ENCODE measurements around the gene KLHL9. TPM values are rescaled to one million over a fixed set of nuclear protein-coding genes. Genes with fewer than 3 reads are reported as not detected.
"Not testable (repeated sequence)": the region's sequence is repeated elsewhere in the genome, so short reads cannot be mapped to it uniquely, and the experiment has no call there.

The KLHL9 gene
- 15.4 and 16.6 TPM in 2 replicates for total RNA-seq

- intact Hi-C loops (cut with micrococcal nuclease) = loop anchor here (1.0 to 5.0 kb wide), 9 partner anchors 9 to 1293 kb away; partner anchors contain the start of genes HACD4 and MTAP
Measured at GRCh38 chr9:21334701-21335632, at the start of gene KLHL9. TSS of gene KLHL9 (minus strand) at chr9:21335404. CDS start at chr9:21334859, 545 bp downstream.

- intact Hi-C loops (cut with micrococcal nuclease) = loop anchor here (5.0 kb wide), 1 partner anchor 419 kb away; the partner anchor contains the start of gene MTAP
Measured at GRCh38 chr9:21383627-21384026, 48.4 kb upstream of the KLHL9 start.

GRCh38 chr9:21381448-21382339 is 46.5 kb upstream of the KLHL9 start:
- intact Hi-C loops (cut with micrococcal nuclease) = loop anchor here (1.0 to 5.0 kb wide), 4 partner anchors 15 to 421 kb away; partner anchors contain the start of genes KLHL9 and MTAP

- intact Hi-C loops (cut with micrococcal nuclease) = not testable (repeated sequence)
Measured at GRCh38 chr9:21371467-21371866, 36.3 kb upstream of the KLHL9 start.

GRCh38 chr9:21367957-21368356 is 32.8 kb upstream of the KLHL9 start, which contains the start of gene IFNA13:
TSS of gene IFNA13 (minus strand) at chr9:21368057. CDS start at chr9:21368010, 47 bp downstream.
- intact Hi-C loops (cut with micrococcal nuclease) = no loop called here

- intact Hi-C loops (cut with micrococcal nuclease) = not testable (repeated sequence)
Measured at GRCh38 chr9:21367169-21367568, 32.0 kb upstream of the KLHL9 start.

GRCh38 chr9:21362287-21362686 is 27.1 kb upstream of the KLHL9 start:
- intact Hi-C loops (cut with micrococcal nuclease) = no loop called here

GRCh38 chr9:21357479-21358460 is 22.6 kb upstream of the KLHL9 start:
- intact Hi-C loops (cut with micrococcal nuclease) = loop anchor here (1.0 to 5.0 kb wide), 7 partner anchors 22 to 409 kb away; partner anchors contain the start of gene KLHL9

- intact Hi-C loops (cut with micrococcal nuclease) = no loop called here
Measured at GRCh38 chr9:21350787-21351186, 15.6 kb upstream of the KLHL9 start, which contains the start of gene IFNA6. TSS of gene IFNA6 (minus strand) at chr9:21350887. CDS start at chr9:21350887, 0 bp downstream.

GRCh38 chr9:21348430-21348970 is 13.3 kb upstream of the KLHL9 start:
- intact Hi-C loops (cut with micrococcal nuclease) = no loop called here

- intact Hi-C loops (cut with micrococcal nuclease) = no loop called here
Measured at GRCh38 chr9:21340735-21341134, 5.5 kb upstream of the KLHL9 start.

GRCh38 chr9:21336457-21336856 is 1.3 kb upstream of the KLHL9 start:
- intact Hi-C loops (cut with micrococcal nuclease) = loop anchor here (5.0 kb wide), 2 partner anchors 661 to 1294 kb away; no protein-coding TSS in a partner anchor

- intact Hi-C loops (cut with micrococcal nuclease) = no loop called here
Measured at GRCh38 chr9:21333226-21333625, 2.0 kb downstream of the KLHL9 start.

- intact Hi-C loops (cut with micrococcal nuclease) = no loop called here
Measured at GRCh38 chr9:21331676-21332402, 3.4 kb downstream of the KLHL9 start.

- intact Hi-C loops (cut with micrococcal nuclease) = loop anchor here (1.0 to 5.0 kb wide), 9 partner anchors 8 to 463 kb away; partner anchors contain the start of gene KLHL9
Measured at GRCh38 chr9:21326526-21327139, 8.6 kb downstream of the KLHL9 start.

- intact Hi-C loops (cut with micrococcal nuclease) = loop anchor here (5.0 kb wide), 1 partner anchor 33 kb away; no protein-coding TSS in a partner anchor
Measured at GRCh38 chr9:21324047-21324446, 11.2 kb downstream of the KLHL9 start.

- intact Hi-C loops (cut with micrococcal nuclease) = loop anchor here (5.0 kb wide), 1 partner anchor 34 kb away; no protein-coding TSS in a partner anchor
Measured at GRCh38 chr9:21322911-21323461, 12.2 kb downstream of the KLHL9 start.

- intact Hi-C loops (cut with micrococcal nuclease) = loop anchor here (5.0 kb wide), 1 partner anchor 37 kb away; no protein-coding TSS in a partner anchor
Measured at GRCh38 chr9:21320465-21320864, 14.7 kb downstream of the KLHL9 start.

Measured in T-helper 1 cell treated with Interleukin-12 subunit alpha and Interleukin-12 subunit beta and Interleukin-4 antibody, amounts not matched to agents 30 ng/mL and 1 ng/mL, for 36 hours (primary cell).